HL-60 (cell line): ENCODE results near the gene ZNF512.

ENCODE experiments used
- DNase-seq, 2 experiments: peaks; one replicate each; pipeline ENCODE4 v3.0.0-alpha.2; 2010 to 2020; ENCODE audit warnings: low read depth in 1 of 2, low spot score in 1 of 2
- H3K27ac ChIP-seq: fragments of 250-450 bp; sonication (Bioruptor Pico); replicated peaks from 2 replicates; pipeline ENCODE4 v1.5.1; 2020; ENCODE audit warnings: mild to moderate bottlenecking, moderate library complexity
- H3K27me3 ChIP-seq: fragments of 250-450 bp; sonication (Bioruptor Pico); 2 replicates; pipeline ENCODE4 v1.5.1; 2021; ENCODE audit warnings: mild to moderate bottlenecking, moderate library complexity; ENCODE audit not compliant: insufficient read depth, poor library complexity, severe bottlenecking
- H3K4me3 ChIP-seq: replicated peaks from 2 replicates; pipeline ENCODE4 v1.5.1; 2011; ENCODE audit warnings: mild to moderate bottlenecking, control low read depth, low read length; ENCODE audit not compliant: insufficient read depth
- GABPA ChIP-seq: IDR thresholded peaks from 2 replicates; pipeline ENCODE4 v1.6.1; 2012; ENCODE audit warnings: low read depth
- POLR2AphosphoS5 ChIP-seq: IDR thresholded peaks from 2 replicates; pipeline ENCODE4 v1.6.1; 2012; ENCODE audit warnings: low read depth
- SPI1 ChIP-seq: IDR thresholded peaks from 2 replicates; pipeline ENCODE4 v1.6.1; 2012; ENCODE audit warnings: low read depth, mild to moderate bottlenecking, borderline replicate concordance
- TF ChIP-seq, protein P1 (sequence below): IDR thresholded peaks from 2 replicates; pipeline ENCODE4 v1.6.1; 2012; ENCODE audit warnings: low read depth; ENCODE audit not compliant: insufficient replicate concordance
- TF ChIP-seq, protein P2 (sequence below): IDR thresholded peaks from one replicate; pipeline ENCODE4 v1.5.1; 2011; ENCODE audit warnings: low read length, control low read depth, inconsistent platforms; ENCODE audit not compliant: insufficient read depth

ZNF512 gene

GRCh38 chr2:27571197-27571596 lies 11.6 kb upstream of the ZNF512 start:
- H3K27ac ChIP-seq: no peak overlapping the region
- DNase-seq: no peak
- H3K27me3 ChIP-seq: no peaks in the 10 kb centered on the region
- no peak overlapping the region for H3K4me3 ChIP-seq
- TF ChIP-seq SPI1 (no peak), POLR2AphosphoS5 (no peak), GABPA (no peak)
- TF ChIP-seq, protein P1, sequence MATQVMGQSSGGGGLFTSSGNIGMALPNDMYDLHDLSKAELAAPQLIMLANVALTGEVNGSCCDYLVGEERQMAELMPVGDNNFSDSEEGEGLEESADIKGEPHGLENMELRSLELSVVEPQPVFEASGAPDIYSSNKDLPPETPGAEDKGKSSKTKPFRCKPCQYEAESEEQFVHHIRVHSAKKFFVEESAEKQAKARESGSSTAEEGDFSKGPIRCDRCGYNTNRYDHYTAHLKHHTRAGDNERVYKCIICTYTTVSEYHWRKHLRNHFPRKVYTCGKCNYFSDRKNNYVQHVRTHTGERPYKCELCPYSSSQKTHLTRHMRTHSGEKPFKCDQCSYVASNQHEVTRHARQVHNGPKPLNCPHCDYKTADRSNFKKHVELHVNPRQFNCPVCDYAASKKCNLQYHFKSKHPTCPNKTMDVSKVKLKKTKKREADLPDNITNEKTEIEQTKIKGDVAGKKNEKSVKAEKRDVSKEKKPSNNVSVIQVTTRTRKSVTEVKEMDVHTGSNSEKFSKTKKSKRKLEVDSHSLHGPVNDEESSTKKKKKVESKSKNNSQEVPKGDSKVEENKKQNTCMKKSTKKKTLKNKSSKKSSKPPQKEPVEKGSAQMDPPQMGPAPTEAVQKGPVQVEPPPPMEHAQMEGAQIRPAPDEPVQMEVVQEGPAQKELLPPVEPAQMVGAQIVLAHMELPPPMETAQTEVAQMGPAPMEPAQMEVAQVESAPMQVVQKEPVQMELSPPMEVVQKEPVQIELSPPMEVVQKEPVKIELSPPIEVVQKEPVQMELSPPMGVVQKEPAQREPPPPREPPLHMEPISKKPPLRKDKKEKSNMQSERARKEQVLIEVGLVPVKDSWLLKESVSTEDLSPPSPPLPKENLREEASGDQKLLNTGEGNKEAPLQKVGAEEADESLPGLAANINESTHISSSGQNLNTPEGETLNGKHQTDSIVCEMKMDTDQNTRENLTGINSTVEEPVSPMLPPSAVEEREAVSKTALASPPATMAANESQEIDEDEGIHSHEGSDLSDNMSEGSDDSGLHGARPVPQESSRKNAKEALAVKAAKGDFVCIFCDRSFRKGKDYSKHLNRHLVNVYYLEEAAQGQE: no peak
- TF ChIP-seq, protein P2, sequence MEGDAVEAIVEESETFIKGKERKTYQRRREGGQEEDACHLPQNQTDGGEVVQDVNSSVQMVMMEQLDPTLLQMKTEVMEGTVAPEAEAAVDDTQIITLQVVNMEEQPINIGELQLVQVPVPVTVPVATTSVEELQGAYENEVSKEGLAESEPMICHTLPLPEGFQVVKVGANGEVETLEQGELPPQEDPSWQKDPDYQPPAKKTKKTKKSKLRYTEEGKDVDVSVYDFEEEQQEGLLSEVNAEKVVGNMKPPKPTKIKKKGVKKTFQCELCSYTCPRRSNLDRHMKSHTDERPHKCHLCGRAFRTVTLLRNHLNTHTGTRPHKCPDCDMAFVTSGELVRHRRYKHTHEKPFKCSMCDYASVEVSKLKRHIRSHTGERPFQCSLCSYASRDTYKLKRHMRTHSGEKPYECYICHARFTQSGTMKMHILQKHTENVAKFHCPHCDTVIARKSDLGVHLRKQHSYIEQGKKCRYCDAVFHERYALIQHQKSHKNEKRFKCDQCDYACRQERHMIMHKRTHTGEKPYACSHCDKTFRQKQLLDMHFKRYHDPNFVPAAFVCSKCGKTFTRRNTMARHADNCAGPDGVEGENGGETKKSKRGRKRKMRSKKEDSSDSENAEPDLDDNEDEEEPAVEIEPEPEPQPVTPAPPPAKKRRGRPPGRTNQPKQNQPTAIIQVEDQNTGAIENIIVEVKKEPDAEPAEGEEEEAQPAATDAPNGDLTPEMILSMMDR: no peak

DNA sequence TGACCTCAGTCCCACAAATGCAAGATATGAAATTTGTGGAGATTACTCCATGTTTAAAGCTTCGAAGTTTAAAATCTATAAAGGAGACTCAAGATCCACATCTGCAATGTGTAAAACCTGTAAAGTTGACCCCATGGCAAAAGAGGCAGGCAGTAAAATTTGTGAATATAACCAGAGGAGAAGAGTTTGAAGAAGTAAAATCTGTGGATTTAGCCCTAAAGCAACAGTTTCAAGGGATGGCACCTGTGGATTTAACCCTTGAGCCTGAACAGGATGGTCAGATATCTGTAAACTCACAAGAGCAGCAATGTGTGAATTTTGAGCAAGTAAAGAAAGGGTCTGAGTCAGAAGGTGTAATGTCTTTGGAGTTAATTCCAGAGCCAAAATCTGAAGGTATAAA lies 11.2 kb upstream of the ZNF512 start:
- Histone ChIP-seq H3K27me3 (no peaks in the 10 kb centered on the region), H3K4me3 (no peak overlapping the region), H3K27ac (no peak overlapping the region)
- no peak for TF ChIP-seq POLR2AphosphoS5
- TF ChIP-seq, protein P2: no peak
- TF ChIP-seq SPI1: no peak
- no peak for TF ChIP-seq GABPA
- TF ChIP-seq, protein P1: no peak
- DNase-seq: no peak

GRCh38 chr2:27572439-27572838 lies 10.4 kb upstream of the ZNF512 start:
- no peak overlapping the region for H3K4me3 ChIP-seq
- no peaks in the 10 kb centered on the region for H3K27me3 ChIP-seq
- H3K27ac ChIP-seq: no peak overlapping the region
- TF ChIP-seq, protein P1: no peak
- TF ChIP-seq, protein P2: no peak
- no peak for TF ChIP-seq POLR2AphosphoS5
- no peak for TF ChIP-seq GABPA
- no peak for TF ChIP-seq SPI1
- no peak for DNase-seq
